Endothelial cell of umbilical vein (primary cell): ENCODE results near the gene SMARCA4. TPM values are rescaled to one million over a fixed set of nuclear protein-coding genes. Genes with fewer than 3 reads are reported as not detected.

Source experiments
- BruUV-seq: library from RNA; stranded (reverse); fragments of 400-500 nt; replicated peaks from 2 replicates; lab custom pipeline; 2021; lab: Mats Ljungman, UMichigan
- CTCF ChIA-PET: fragments of 300-600, 350-600 bp; sonication (Branson Sonifier 250); formaldehyde crosslinking; loops from one replicate; lab custom pipeline; 2021; ENCODE audit warnings: antibody characterized with exemption, inconsistent platforms; lab: Charles Lee
- POLR2A ChIA-PET: fragments of 300-600, 350-600 bp; sonication (Branson Sonifier 250); formaldehyde crosslinking; loops from one replicate; lab custom pipeline; 2021; ENCODE audit warnings: antibody characterized with exemption, inconsistent platforms; lab: Charles Lee
- DNase-seq: peaks from one replicate; pipeline ENCODE4 v3.0.0-alpha.2; 2011; ENCODE audit warnings: low read depth, low spot score
- FAIRE-seq: peaks from 2 replicates; lab custom pipeline; 2011; peaks lifted over from hg19 to GRCh38; lab: Jason Lieb, UNC
- H2AFZ ChIP-seq: 2 replicates; pipeline ENCODE4 v1.6.0; 2012; ENCODE audit warnings: low read depth, low read length, control low read depth, inconsistent platforms
- H3K27ac ChIP-seq: 2 replicates; pipeline ENCODE4 v1.5.1; 2011; ENCODE audit warnings: low read depth, mild to moderate bottlenecking, control low read depth, low read length, moderate library complexity; ENCODE audit not compliant: insufficient read depth
- H3K27me3 ChIP-seq, 2 experiments: 2 replicates each; pipeline versions ENCODE4 v1.6.0 to v1.6.1; 2011; ENCODE audit warnings: low read length in 2 of 2, mixed read lengths in 1 of 2; ENCODE audit not compliant: control insufficient read depth in 2 of 2, insufficient read depth in 2 of 2
- H3K36me3 ChIP-seq, 2 experiments: 2 replicates in 1 of 2; 3 replicates in 1 of 2; pipeline ENCODE4 v1.5.1; 2011; ENCODE audit warnings: low read length in 2 of 2, mild to moderate bottlenecking in 1 of 2, moderate library complexity in 1 of 2; ENCODE audit not compliant: control insufficient read depth in 2 of 2, insufficient read depth in 2 of 2; ENCODE audit errors: extremely low read depth in 1 of 2
- H3K4me1 ChIP-seq: 3 replicates; pipeline ENCODE4 v1.5.1; 2011; ENCODE audit warnings: mild to moderate bottlenecking, low read length; ENCODE audit not compliant: control insufficient read depth, insufficient read depth; ENCODE audit errors: extremely low read depth
- H3K4me2 ChIP-seq: 2 replicates; pipeline ENCODE4 v1.6.1; 2011; ENCODE audit warnings: low read length, control low read depth, mixed read lengths; ENCODE audit not compliant: insufficient read depth
- H3K4me3 ChIP-seq, 3 experiments: fragments of 200-600 bp in 1 of 3; sonication (generic), shearing (Covaris generic) in 1 of 3; replicated peaks in 1 of 3; 2 replicates each; pipeline ENCODE4 v1.5.1; 2011 to 2016; ENCODE audit warnings: control low read depth in 3 of 3, low read length in 3 of 3, mild to moderate bottlenecking in 2 of 3, inconsistent platforms in 1 of 3, low read depth in 1 of 3, moderate library complexity in 1 of 3; ENCODE audit not compliant: insufficient read depth in 1 of 3
- H3K79me2 ChIP-seq: 2 replicates; pipeline ENCODE4 v1.6.0; 2012; ENCODE audit warnings: low read length, inconsistent platforms; ENCODE audit not compliant: control insufficient read depth, insufficient read depth
- H3K9ac ChIP-seq: replicated peaks from 2 replicates; pipeline ENCODE3; 2011; ENCODE audit warnings: low read length, control low read depth; ENCODE audit not compliant: insufficient read depth; ENCODE audit errors: extremely low read depth
- H3K9me1 ChIP-seq: replicated peaks from 3 replicates; pipeline ENCODE4 v1.6.0; 2011; ENCODE audit warnings: mild to moderate bottlenecking, low read length; ENCODE audit not compliant: control insufficient read depth, insufficient read depth; ENCODE audit errors: extremely low read depth
- H3K9me3 ChIP-seq: replicated peaks from 2 replicates; pipeline ENCODE4 v1.5.1; 2012; ENCODE audit warnings: low read length, inconsistent platforms; ENCODE audit not compliant: control insufficient read depth, insufficient read depth
- H4K20me1 ChIP-seq: replicated peaks from 2 replicates; pipeline ENCODE3; 2011; ENCODE audit warnings: mild to moderate bottlenecking, low read length; ENCODE audit not compliant: control insufficient read depth, insufficient read depth; ENCODE audit errors: extremely low read depth
- EZH2 ChIP-seq: IDR thresholded peaks from 2 replicates; pipeline ENCODE4 v1.6.1; 2012; ENCODE audit warnings: borderline replicate concordance, low read depth, mild to moderate bottlenecking, moderate library complexity, low read length, inconsistent platforms; ENCODE audit not compliant: severe bottlenecking
- FOS ChIP-seq: IDR thresholded peaks from 2 replicates; pipeline ENCODE4 v1.6.1; 2011; ENCODE audit warnings: mild to moderate bottlenecking, low read length, moderate library complexity, borderline replicate concordance; ENCODE audit not compliant: insufficient read depth
- GATA2 ChIP-seq: IDR thresholded peaks from 2 replicates; pipeline ENCODE4 v1.7.0; 2011; ENCODE audit warnings: low read depth, mild to moderate bottlenecking, moderate library complexity, mixed read lengths, low read length; ENCODE audit not compliant: insufficient read length, insufficient read depth
- JUN ChIP-seq: IDR thresholded peaks from 2 replicates; pipeline ENCODE4 v1.6.1; 2011; ENCODE audit warnings: borderline replicate concordance, low read depth; ENCODE audit not compliant: insufficient read length, insufficient read depth
- MYC ChIP-seq: IDR thresholded peaks from one replicate; pipeline ENCODE4 v1.6.1; 2011; ENCODE audit warnings: mild to moderate bottlenecking, low read depth, low read length
- POLR2A ChIP-seq: IDR thresholded peaks from 2 replicates; pipeline ENCODE4 v1.6.1; 2012; ENCODE audit warnings: low read depth, mild to moderate bottlenecking, control low read depth, low read length
- POLR2AphosphoS5 ChIP-seq: IDR thresholded peaks from 2 replicates; pipeline ENCODE4 v1.6.1; 2012; ENCODE audit warnings: low read depth, mild to moderate bottlenecking, control low read depth, low read length, moderate library complexity; ENCODE audit not compliant: insufficient read depth
- dilution Hi-C: fragments of 300-500 bp; cut with MboI; formaldehyde crosslinking; loops from one replicate; pipeline ENCODE4 v1.15.0; 2019; ENCODE audit warnings: low sequenced_read_pairs; ENCODE audit not compliant: extremely low pct_ligation_motif_present
- intact Hi-C: fragments of 100-400 bp; cut with micrococcal nuclease; formaldehyde crosslinking; loops from one replicate; pipeline ENCODE4 v1.10.0; 2022
- polyA plus RNA-seq, 4 experiments: library from polyadenylated mRNA; depleted of rRNA in 3 of 4; stranded (reverse) in 3 of 4; unstranded in 1 of 4; fragments of >200 nt; gene quantifications; 2 replicates each; pipeline versions ENCODE4 v1.2.1 to v1.2.3, GENCODE V29; 2011 to 2012; ENCODE audit warnings: missing spikeins in 1 of 4
- total RNA-seq: library from RNA; stranded (reverse); gene quantifications from 2 replicates; pipeline ENCODE4 v1.2.3, GENCODE V29; 2021
- TF ChIP-seq, protein P1 (sequence below), 2 donors: IDR thresholded peaks; 1 replicate in 1 of 2; 2 replicates in 1 of 2; pipeline ENCODE4 v1.5.1; 2011; ENCODE audit warnings: low read length in 2 of 2, mild to moderate bottlenecking in 2 of 2, moderate library complexity in 2 of 2, control low read depth in 1 of 2, inconsistent platforms in 1 of 2, low read depth in 1 of 2; ENCODE audit not compliant: insufficient read depth in 1 of 2; ENCODE audit errors: extremely low read depth in 1 of 2
- TF ChIP-seq, protein P2 (sequence below): IDR thresholded peaks from 2 replicates; pipeline ENCODE4 v1.6.1; 2011; ENCODE audit not compliant: insufficient read depth, insufficient read length

Gene SMARCA4
- total and polyA plus RNA-seq, 2 donors (not counting 3 experiments of a cell fraction or from before 2014, with no cell fraction given) = 65.0 to 177 TPM

DNA sequence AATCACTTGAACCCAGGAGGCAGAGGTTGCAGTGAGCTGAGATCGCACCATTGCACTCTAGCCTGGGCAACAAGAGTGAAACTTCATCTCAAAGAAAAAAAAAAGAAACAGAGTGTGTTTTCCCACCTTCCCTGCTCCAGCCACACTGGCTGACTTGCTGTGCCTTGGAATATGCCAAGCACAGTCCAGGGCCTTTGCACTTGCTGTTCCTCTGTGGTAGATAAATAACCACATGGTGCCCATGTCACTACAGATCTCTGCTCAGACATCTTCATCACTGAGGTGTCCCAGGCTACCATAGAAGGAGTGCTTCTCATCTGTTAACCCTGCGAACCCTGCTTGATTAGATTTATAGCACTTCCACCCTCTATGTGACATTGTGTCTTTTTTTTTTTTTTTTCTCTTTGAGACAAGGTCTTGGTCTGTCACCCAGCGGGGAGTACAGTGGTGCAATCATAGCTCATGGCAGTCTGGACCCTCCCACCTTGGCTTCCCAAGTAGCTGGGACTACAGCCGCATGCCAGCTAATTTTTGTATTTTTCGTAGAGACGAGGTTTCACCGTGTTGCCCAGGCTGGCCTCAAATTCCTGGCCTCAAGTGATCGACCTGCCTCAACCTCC lies 10.4 kb downstream of the SMARCA4 start:
- POLR2A ChIA-PET = no interaction called here
- dilution Hi-C loops = no loop called here

More for the DNA sequence above, 10.4 kb downstream of the SMARCA4 start:
- H3K9ac ChIP-seq = no peak overlapping the region
- H3K36me3 ChIP-seq = no peaks in the 10 kb centered on the region
- intact Hi-C loops = no loop called here
- peaks cover 7% of the 10 kb centered on the region for H3K4me1 ChIP-seq
- H4K20me1 ChIP-seq = no peaks in the 10 kb centered on the region
- peaks cover 91% of the 10 kb centered on the region for H3K79me2 ChIP-seq
- CTCF ChIA-PET = interaction anchor here (1.9 kb wide), 1 partner anchor 29 kb away, joined by 12 read pairs; no protein-coding TSS in a partner anchor
- no TSS peak for BruUV-seq
- H2AFZ ChIP-seq = no peak overlapping the region
- no peak overlapping the region for H3K4me2 ChIP-seq
- no peaks in the 10 kb centered on the region for H3K9me1 ChIP-seq
- no peak for DNase-seq
- H3K27me3 ChIP-seq = no peaks in the 10 kb centered on the region
- no peak overlapping the region for H3K27ac ChIP-seq
- TF ChIP-seq, protein P1, sequence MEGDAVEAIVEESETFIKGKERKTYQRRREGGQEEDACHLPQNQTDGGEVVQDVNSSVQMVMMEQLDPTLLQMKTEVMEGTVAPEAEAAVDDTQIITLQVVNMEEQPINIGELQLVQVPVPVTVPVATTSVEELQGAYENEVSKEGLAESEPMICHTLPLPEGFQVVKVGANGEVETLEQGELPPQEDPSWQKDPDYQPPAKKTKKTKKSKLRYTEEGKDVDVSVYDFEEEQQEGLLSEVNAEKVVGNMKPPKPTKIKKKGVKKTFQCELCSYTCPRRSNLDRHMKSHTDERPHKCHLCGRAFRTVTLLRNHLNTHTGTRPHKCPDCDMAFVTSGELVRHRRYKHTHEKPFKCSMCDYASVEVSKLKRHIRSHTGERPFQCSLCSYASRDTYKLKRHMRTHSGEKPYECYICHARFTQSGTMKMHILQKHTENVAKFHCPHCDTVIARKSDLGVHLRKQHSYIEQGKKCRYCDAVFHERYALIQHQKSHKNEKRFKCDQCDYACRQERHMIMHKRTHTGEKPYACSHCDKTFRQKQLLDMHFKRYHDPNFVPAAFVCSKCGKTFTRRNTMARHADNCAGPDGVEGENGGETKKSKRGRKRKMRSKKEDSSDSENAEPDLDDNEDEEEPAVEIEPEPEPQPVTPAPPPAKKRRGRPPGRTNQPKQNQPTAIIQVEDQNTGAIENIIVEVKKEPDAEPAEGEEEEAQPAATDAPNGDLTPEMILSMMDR (IDR thresholded peaks at IDR 0.05; ENCODE audit: extremely low read depth in 1 of 2, insufficient read depth in 1 of 2, low read depth in 1 of 2, low read length in 2 of 2) = no peak
- no peak for TF ChIP-seq MYC
- TF ChIP-seq FOS = no peak
- TF ChIP-seq GATA2 = no peak
- TF ChIP-seq, protein P2, sequence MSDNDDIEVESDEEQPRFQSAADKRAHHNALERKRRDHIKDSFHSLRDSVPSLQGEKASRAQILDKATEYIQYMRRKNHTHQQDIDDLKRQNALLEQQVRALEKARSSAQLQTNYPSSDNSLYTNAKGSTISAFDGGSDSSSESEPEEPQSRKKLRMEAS = no peak
- TF ChIP-seq POLR2A = no peak
- TF ChIP-seq EZH2 = no peak
- no peak for TF ChIP-seq JUN
- TF ChIP-seq POLR2AphosphoS5 = no peak
- no peaks in the 10 kb centered on the region for H3K9me3 ChIP-seq
- no peak overlapping the region for H3K4me3 ChIP-seq
- FAIRE-seq = no peak
